Suprapubic skin (tissue), 4 donors: Measurements from ENCODE around the gene MYH11. TPM values are rescaled to one million over a fixed set of nuclear protein-coding genes. Genes with fewer than 3 reads are reported as not detected.

Experiments used
- DNase-seq, 2 donors: peaks; one replicate each; pipeline ENCODE4 v3.0.0-alpha.2; 2019; ENCODE audit warnings: low spot score in 2 of 2
- H3K27ac ChIP-seq: fragments of 200-600 bp; sonication (generic); one replicate; pipeline ENCODE4 v1.5.1; 2019
- H3K27me3 ChIP-seq: fragments of 200-600 bp; sonication (generic); one replicate; pipeline ENCODE4 v1.5.1; 2019
- H3K36me3 ChIP-seq: fragments of 200-600 bp; sonication (generic); one replicate; pipeline ENCODE4 v1.5.1; 2019
- H3K4me1 ChIP-seq: fragments of 200-600 bp; sonication (generic); one replicate; pipeline ENCODE4 v1.5.1; 2019
- H3K4me3 ChIP-seq: fragments of 200-600 bp; sonication (generic); one replicate; pipeline ENCODE4 v1.5.1; 2019; ENCODE audit warnings: mild to moderate bottlenecking
- H3K9me3 ChIP-seq: fragments of 200-600 bp; sonication (generic); one replicate; pipeline ENCODE4 v1.5.1; 2019
- CTCF ChIP-seq, 2 donors: fragments of 200-600 bp in 1 of 2; fragments of 450-650 bp in 1 of 2; sonication (generic) in 1 of 2; IDR thresholded peaks; one replicate each; pipeline ENCODE4 v1.5.1; 2016 to 2019; ENCODE audit warnings: antibody characterized with exemption in 2 of 2, mild to moderate bottlenecking in 1 of 2, moderate library complexity in 1 of 2
- EP300 ChIP-seq: sonication (generic); formaldehyde crosslinking; IDR thresholded peaks from one replicate; pipeline ENCODE4 v1.6.1; 2017; ENCODE audit warnings: antibody characterized with exemption
- POLR2A ChIP-seq, 2 donors: fragments of 450-650 bp; IDR thresholded peaks; one replicate each; pipeline ENCODE4 v1.6.1; 2017; ENCODE audit warnings: antibody characterized with exemption in 2 of 2, mild to moderate bottlenecking in 2 of 2, moderate library complexity in 2 of 2
- POLR2AphosphoS5 ChIP-seq, 3 donors: sonication (generic); formaldehyde crosslinking; IDR thresholded peaks; one replicate each; pipeline ENCODE4 v1.6.1; 2017; ENCODE audit warnings: antibody characterized with exemption in 3 of 3
- WGBS: methylation state at CpG from one replicate; pipeline ENCODE4 v1.1.5; 2018; 5-methylcytosine and 5-hydroxymethylcytosine counted together
- total RNA-seq, 4 donors: library from RNA; depleted of rRNA; stranded (reverse); fragments of >200 nt; gene quantifications; one replicate each; pipeline ENCODE4 v1.1.0, GENCODE V29; 2016

The MYH11 gene
- total RNA-seq, 4 donors from 2014 or later, result 24.2 to 54.8 (median 36.0) TPM

GRCh38 chr16:15765880-15766279, 90.9 kb downstream of the MYH11 start:
- no peak overlapping the region for H3K27ac ChIP-seq
- no peaks in the 10 kb centered on the region for H3K9me3 ChIP-seq
- H3K4me3 ChIP-seq, result no peak overlapping the region
- no peaks in the 10 kb centered on the region for H3K36me3 ChIP-seq
- peak; percentile 26 to 55 for TF ChIP-seq CTCF (IDR thresholded peaks at IDR 0.05)
- TF ChIP-seq POLR2A (IDR thresholded peaks at IDR 0.05), result no peak
- H3K4me1 ChIP-seq, result no peaks in the 10 kb centered on the region
- WGBS, result 60% methylated on average over 3 of the region's 3 CpGs
- DNase-seq, result no peak
- no peaks in the 10 kb centered on the region for H3K27me3 ChIP-seq

- Histone ChIP-seq H3K4me1 (no peaks in the 10 kb centered on the region), H3K4me3 (no peak overlapping the region), H3K36me3 (no peaks in the 10 kb centered on the region), H3K27me3 (no peaks in the 10 kb centered on the region), H3K27ac (no peak overlapping the region), H3K9me3 (no peaks in the 10 kb centered on the region)
- TF ChIP-seq CTCF (IDR thresholded peaks at IDR 0.05), result no peak
- no peak for TF ChIP-seq EP300
- TF ChIP-seq POLR2AphosphoS5 (IDR thresholded peaks at IDR 0.05), result no peak
- TF ChIP-seq POLR2A (IDR thresholded peaks at IDR 0.05), result no peak
- DNase-seq, result no peak
- WGBS, result 81% methylated on average over 4 of the region's 4 CpGs
These were observed 91.7 kb downstream of the MYH11 start for GRCh38 chr16:15765116-15765515.

GRCh38 chr16:15764112-15764511, 92.7 kb downstream of the MYH11 start:
- Histone ChIP-seq H3K4me1 (no peaks in the 10 kb centered on the region), H3K9me3 (no peaks in the 10 kb centered on the region), H3K27ac (no peak overlapping the region), H3K4me3 (no peak overlapping the region), H3K36me3 (no peaks in the 10 kb centered on the region), H3K27me3 (no peaks in the 10 kb centered on the region)
- TF ChIP-seq POLR2AphosphoS5 (IDR thresholded peaks at IDR 0.05) (no peak), POLR2A (IDR thresholded peaks at IDR 0.05) (no peak), CTCF (IDR thresholded peaks at IDR 0.05) (no peak), EP300 (no peak)
- whole genome bisulfite sequencing, result 43% methylated on average over 2 of the region's 2 CpGs
- DNase-seq, result no peak

- H3K36me3 ChIP-seq, result no peaks in the 10 kb centered on the region
- peaks cover 5% of the 10 kb centered on the region for H3K27me3 ChIP-seq
- WGBS, result 97% methylated on average over 1 of the region's 1 CpG
- H3K4me1 ChIP-seq, result no peaks in the 10 kb centered on the region
- no peak overlapping the region for H3K4me3 ChIP-seq
- no peaks in the 10 kb centered on the region for H3K9me3 ChIP-seq
- H3K27ac ChIP-seq, result no peak overlapping the region
- DNase-seq, result no peak
- no peak for TF ChIP-seq EP300
- no peak for TF ChIP-seq POLR2A (IDR thresholded peaks at IDR 0.05)
- no peak for TF ChIP-seq POLR2AphosphoS5 (IDR thresholded peaks at IDR 0.05)
- no peak for TF ChIP-seq CTCF (IDR thresholded peaks at IDR 0.05)
These were observed 96.7 kb downstream of the MYH11 start for GRCh38 chr16:15760129-15760528.

GRCh38 chr16:15759070-15759469, 97.8 kb downstream of the MYH11 start:
- DNase-seq, result no peak
- no peak overlapping the region for H3K27ac ChIP-seq
- H3K36me3 ChIP-seq, result no peaks in the 10 kb centered on the region
- H3K27me3 ChIP-seq, result peaks cover 5% of the 10 kb centered on the region
- TF ChIP-seq EP300 (no peak), CTCF (IDR thresholded peaks at IDR 0.05) (no peak), POLR2A (IDR thresholded peaks at IDR 0.05) (no peak)
- no peaks in the 10 kb centered on the region for H3K9me3 ChIP-seq
- 99% methylated on average over 4 of the region's 4 CpGs for WGBS
- no peaks in the 10 kb centered on the region for H3K4me1 ChIP-seq
- H3K4me3 ChIP-seq, result no peak overlapping the region
